Measurements from ENCODE around the gene APBA2. TPM values are rescaled to one million over a fixed set of nuclear protein-coding genes. Genes with fewer than 3 reads are reported as not detected.

The APBA2 gene
- total RNA-seq, 4 donors from 2014 or later: 5.4 to 15.3 (median 10.4) TPM

- Histone ChIP-seq H3K9me3 (no peaks in the 10 kb centered on the region), H3K36me3 (no peaks in the 10 kb centered on the region), H3K4me3 (no peak overlapping the region), H3K27ac (replicated peaks in 1 of 4) (no peak overlapping the region), H3K27me3 (no peaks in the 10 kb centered on the region), H3K4me1 (no peaks in the 10 kb centered on the region)
- no peak for TF ChIP-seq EP300 (IDR thresholded peaks at IDR 0.05)
- 93% methylated on average over 11 of the region's 11 CpGs for WGBS
- DNase-seq (ENCODE audit: extremely low spot score): no peak
- intact Hi-C loops (cut with DNase I): no loop called here
Observed at GRCh38 chr15:28907338-28907960, 21.7 kb downstream of the APBA2 start.

GRCh38 chr15:28909958-28910500, 24.3 kb downstream of the APBA2 start:
- TF ChIP-seq POLR2AphosphoS5 (IDR thresholded peaks at IDR 0.05) (no peak), EP300 (IDR thresholded peaks at IDR 0.05) (no peak), CTCF (IDR thresholded peaks at IDR 0.05) (no peak), POLR2A (IDR thresholded peaks at IDR 0.05; ENCODE audit: low read depth) (no peak)
- intact Hi-C loops (cut with DNase I): no loop called here
- H3K4me3 ChIP-seq: no peak overlapping the region
- H3K9me3 ChIP-seq: no peaks in the 10 kb centered on the region
- no peaks in the 10 kb centered on the region for H3K4me1 ChIP-seq
- DNase-seq (ENCODE audit: extremely low spot score): no peak
- H3K27me3 ChIP-seq: no peaks in the 10 kb centered on the region
- H3K27ac ChIP-seq (replicated peaks in 1 of 4): no peak overlapping the region
- no peaks in the 10 kb centered on the region for H3K36me3 ChIP-seq
- WGBS: 93% methylated on average over 7 of the region's 7 CpGs

- H3K27me3 ChIP-seq: no peaks in the 10 kb centered on the region
- intact Hi-C loops (cut with DNase I): no loop called here
- no peak for TF ChIP-seq POLR2A (IDR thresholded peaks at IDR 0.05; ENCODE audit: low read depth)
- DNase-seq (ENCODE audit: extremely low spot score): no peak
- H3K36me3 ChIP-seq: no peaks in the 10 kb centered on the region
- H3K4me3 ChIP-seq: no peak overlapping the region
- H3K4me1 ChIP-seq: no peaks in the 10 kb centered on the region
- no peak overlapping the region for H3K27ac ChIP-seq (replicated peaks in 1 of 4)
- no peaks in the 10 kb centered on the region for H3K9me3 ChIP-seq
- 65% methylated on average over 7 of the region's 8 CpGs for WGBS
Observed at GRCh38 chr15:28911310-28911931, 25.6 kb downstream of the APBA2 start.

GRCh38 chr15:28912422-28912821, 26.6 kb downstream of the APBA2 start:
- Histone ChIP-seq H3K27ac (replicated peaks in 1 of 4) (no peak overlapping the region), H3K27me3 (no peaks in the 10 kb centered on the region), H3K9me3 (no peaks in the 10 kb centered on the region), H3K36me3 (no peaks in the 10 kb centered on the region), H3K4me3 (no peak overlapping the region), H3K4me1 (no peaks in the 10 kb centered on the region)
- TF ChIP-seq POLR2A (IDR thresholded peaks at IDR 0.05; ENCODE audit: low read depth) (no peak), CTCF (IDR thresholded peaks at IDR 0.05) (no peak), EP300 (IDR thresholded peaks at IDR 0.05) (no peak), POLR2AphosphoS5 (IDR thresholded peaks at IDR 0.05) (no peak)
- DNase-seq (ENCODE audit: extremely low spot score): no peak
- WGBS: 100% methylated on average over 2 of the region's 2 CpGs
- intact Hi-C loops (cut with DNase I): no loop called here

- TF ChIP-seq POLR2AphosphoS5 (IDR thresholded peaks at IDR 0.05) (no peak), EP300 (IDR thresholded peaks at IDR 0.05) (no peak), POLR2A (IDR thresholded peaks at IDR 0.05; ENCODE audit: low read depth) (no peak), CTCF (IDR thresholded peaks at IDR 0.05) (no peak)
- WGBS: 90% methylated on average over 9 of the region's 9 CpGs
- Histone ChIP-seq H3K4me3 (no peak overlapping the region), H3K27ac (replicated peaks in 1 of 4) (no peak overlapping the region), H3K9me3 (no peaks in the 10 kb centered on the region), H3K27me3 (no peaks in the 10 kb centered on the region), H3K36me3 (no peaks in the 10 kb centered on the region), H3K4me1 (no peaks in the 10 kb centered on the region)
- intact Hi-C loops (cut with DNase I): no loop called here
- no peak for DNase-seq (ENCODE audit: extremely low spot score)
Observed at GRCh38 chr15:28913171-28913765, 27.5 kb downstream of the APBA2 start.
